ENCODE results near the gene SEMA4A. TPM values are rescaled to one million over a fixed set of nuclear protein-coding genes. Genes with fewer than 3 reads are reported as not detected.

Gene SEMA4A
- total and polyA plus RNA-seq, 9 of the 15 experiments (the other 6 are each of a cell fraction or from before 2014, with no cell fraction given), result 0.04 to 1.7 (median 0.45) TPM

DNA sequence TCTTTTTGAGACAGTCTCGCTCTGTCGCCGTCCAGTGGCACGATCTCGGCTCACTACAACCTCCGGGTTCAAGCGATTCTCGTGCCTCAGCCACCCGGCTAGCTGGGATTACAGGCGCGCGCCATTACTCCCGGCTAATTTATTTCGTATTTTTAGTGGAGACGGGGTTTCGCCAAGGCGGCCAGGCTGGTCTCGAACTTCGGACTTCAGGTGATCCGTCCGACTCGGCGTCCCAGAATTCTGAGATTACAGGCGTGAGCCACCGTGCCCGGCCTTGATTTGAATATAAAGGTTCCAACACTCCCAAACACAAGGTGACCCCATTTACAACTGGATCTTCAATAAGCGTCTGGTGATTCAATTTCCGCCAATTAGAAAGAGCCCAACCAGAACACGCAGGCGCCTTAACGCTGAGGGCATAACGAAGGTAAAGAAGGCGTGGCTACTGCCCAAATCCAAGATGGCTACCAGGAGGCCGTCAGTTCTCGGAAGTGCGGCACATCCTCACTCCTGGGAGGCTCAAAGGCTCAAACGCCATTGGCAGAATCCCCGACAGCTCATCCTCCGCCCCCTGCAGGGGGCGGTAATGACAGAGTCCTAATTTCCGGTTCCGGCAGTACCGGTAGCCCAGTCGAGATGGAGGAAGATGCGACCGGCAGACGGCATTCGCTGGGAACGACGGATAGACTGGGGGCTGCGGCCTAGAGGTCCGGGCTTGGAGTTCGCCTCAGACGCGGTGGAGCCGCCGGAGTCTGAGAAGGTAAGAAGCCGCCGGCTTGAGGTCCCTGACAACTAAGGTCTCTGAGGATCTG lies 40.3 kb downstream of the SEMA4A start, which contains the start of gene SLC25A44 (continued):
- TF ChIP-seq, protein P1, sequence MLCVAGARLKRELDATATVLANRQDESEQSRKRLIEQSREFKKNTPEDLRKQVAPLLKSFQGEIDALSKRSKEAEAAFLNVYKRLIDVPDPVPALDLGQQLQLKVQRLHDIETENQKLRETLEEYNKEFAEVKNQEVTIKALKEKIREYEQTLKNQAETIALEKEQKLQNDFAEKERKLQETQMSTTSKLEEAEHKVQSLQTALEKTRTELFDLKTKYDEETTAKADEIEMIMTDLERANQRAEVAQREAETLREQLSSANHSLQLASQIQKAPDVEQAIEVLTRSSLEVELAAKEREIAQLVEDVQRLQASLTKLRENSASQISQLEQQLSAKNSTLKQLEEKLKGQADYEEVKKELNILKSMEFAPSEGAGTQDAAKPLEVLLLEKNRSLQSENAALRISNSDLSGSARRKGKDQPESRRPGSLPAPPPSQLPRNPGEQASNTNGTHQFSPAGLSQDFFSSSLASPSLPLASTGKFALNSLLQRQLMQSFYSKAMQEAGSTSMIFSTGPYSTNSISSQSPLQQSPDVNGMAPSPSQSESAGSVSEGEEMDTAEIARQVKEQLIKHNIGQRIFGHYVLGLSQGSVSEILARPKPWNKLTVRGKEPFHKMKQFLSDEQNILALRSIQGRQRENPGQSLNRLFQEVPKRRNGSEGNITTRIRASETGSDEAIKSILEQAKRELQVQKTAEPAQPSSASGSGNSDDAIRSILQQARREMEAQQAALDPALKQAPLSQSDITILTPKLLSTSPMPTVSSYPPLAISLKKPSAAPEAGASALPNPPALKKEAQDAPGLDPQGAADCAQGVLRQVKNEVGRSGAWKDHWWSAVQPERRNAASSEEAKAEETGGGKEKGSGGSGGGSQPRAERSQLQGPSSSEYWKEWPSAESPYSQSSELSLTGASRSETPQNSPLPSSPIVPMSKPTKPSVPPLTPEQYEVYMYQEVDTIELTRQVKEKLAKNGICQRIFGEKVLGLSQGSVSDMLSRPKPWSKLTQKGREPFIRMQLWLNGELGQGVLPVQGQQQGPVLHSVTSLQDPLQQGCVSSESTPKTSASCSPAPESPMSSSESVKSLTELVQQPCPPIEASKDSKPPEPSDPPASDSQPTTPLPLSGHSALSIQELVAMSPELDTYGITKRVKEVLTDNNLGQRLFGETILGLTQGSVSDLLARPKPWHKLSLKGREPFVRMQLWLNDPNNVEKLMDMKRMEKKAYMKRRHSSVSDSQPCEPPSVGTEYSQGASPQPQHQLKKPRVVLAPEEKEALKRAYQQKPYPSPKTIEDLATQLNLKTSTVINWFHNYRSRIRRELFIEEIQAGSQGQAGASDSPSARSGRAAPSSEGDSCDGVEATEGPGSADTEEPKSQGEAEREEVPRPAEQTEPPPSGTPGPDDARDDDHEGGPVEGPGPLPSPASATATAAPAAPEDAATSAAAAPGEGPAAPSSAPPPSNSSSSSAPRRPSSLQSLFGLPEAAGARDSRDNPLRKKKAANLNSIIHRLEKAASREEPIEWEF (CRISPR knock-in tag; IDR thresholded peaks at IDR 0.05), result no peak
- TF ChIP-seq, protein P2, sequence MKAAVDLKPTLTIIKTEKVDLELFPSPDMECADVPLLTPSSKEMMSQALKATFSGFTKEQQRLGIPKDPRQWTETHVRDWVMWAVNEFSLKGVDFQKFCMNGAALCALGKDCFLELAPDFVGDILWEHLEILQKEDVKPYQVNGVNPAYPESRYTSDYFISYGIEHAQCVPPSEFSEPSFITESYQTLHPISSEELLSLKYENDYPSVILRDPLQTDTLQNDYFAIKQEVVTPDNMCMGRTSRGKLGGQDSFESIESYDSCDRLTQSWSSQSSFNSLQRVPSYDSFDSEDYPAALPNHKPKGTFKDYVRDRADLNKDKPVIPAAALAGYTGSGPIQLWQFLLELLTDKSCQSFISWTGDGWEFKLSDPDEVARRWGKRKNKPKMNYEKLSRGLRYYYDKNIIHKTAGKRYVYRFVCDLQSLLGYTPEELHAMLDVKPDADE (conservative IDR thresholded peaks at IDR 0.05; ENCODE audit: control insufficient read depth, low read depth, low read length), result peak; percentile 80
- TF ChIP-seq ADNP (tag; IDR thresholded peaks at IDR 0.05) (peak; percentile 89), SREBF1 (IDR thresholded peaks at IDR 0.05; ENCODE audit: borderline replicate concordance, low read depth, low read length) (peak; percentile 96), KLF6 (CRISPR knock-in tag; IDR thresholded peaks at IDR 0.05; ENCODE audit: borderline replicate concordance) (no peak), CBFB (CRISPR knock-in tag; IDR thresholded peaks at IDR 0.05) (no peak), NFIX (CRISPR knock-in tag; IDR thresholded peaks at IDR 0.05; ENCODE audit: low read depth) (no peak), MCM2 (IDR thresholded peaks at IDR 0.05; ENCODE audit: low read depth) (no peak), KAT8 (IDR thresholded peaks at IDR 0.05; ENCODE audit: low read depth) (no peak), NFE2 (IDR thresholded peaks at IDR 0.05; ENCODE audit: low read depth) (no peak), MYC (IDR thresholded peaks at IDR 0.05; ENCODE audit: low read depth, low read length) (peak; percentile 62), MYC (CRISPR knock-in tag; IDR thresholded peaks at IDR 0.05; ENCODE audit: borderline replicate concordance, low read depth) (no peak), TEAD4 (IDR thresholded peaks at IDR 0.05; ENCODE audit: low read length) (no peak; the same call in 1 of the 2 replicates), TEAD4 (CRISPR knock-in tag; IDR thresholded peaks at IDR 0.05; ENCODE audit: borderline replicate concordance) (no peak), KAT7 (CRISPR knock-in tag; IDR thresholded peaks at IDR 0.05; ENCODE audit: borderline replicate concordance) (no peak), CBX8 (IDR thresholded peaks at IDR 0.05; ENCODE audit: borderline replicate concordance, extremely low read depth, low read depth, low read length, poor library complexity, severe bottlenecking) (no peak)
- TF ChIP-seq, protein P3, sequence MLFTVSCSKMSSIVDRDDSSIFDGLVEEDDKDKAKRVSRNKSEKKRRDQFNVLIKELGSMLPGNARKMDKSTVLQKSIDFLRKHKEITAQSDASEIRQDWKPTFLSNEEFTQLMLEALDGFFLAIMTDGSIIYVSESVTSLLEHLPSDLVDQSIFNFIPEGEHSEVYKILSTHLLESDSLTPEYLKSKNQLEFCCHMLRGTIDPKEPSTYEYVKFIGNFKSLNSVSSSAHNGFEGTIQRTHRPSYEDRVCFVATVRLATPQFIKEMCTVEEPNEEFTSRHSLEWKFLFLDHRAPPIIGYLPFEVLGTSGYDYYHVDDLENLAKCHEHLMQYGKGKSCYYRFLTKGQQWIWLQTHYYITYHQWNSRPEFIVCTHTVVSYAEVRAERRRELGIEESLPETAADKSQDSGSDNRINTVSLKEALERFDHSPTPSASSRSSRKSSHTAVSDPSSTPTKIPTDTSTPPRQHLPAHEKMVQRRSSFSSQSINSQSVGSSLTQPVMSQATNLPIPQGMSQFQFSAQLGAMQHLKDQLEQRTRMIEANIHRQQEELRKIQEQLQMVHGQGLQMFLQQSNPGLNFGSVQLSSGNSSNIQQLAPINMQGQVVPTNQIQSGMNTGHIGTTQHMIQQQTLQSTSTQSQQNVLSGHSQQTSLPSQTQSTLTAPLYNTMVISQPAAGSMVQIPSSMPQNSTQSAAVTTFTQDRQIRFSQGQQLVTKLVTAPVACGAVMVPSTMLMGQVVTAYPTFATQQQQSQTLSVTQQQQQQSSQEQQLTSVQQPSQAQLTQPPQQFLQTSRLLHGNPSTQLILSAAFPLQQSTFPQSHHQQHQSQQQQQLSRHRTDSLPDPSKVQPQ (CRISPR knock-in tag; IDR thresholded peaks at IDR 0.05; ENCODE audit: borderline replicate concordance), result no peak
